Fibroblast of pulmonary artery (primary cell): ENCODE measurements around the gene LRP1B.

ENCODE experiments used
- DNase-seq: peaks from one replicate; pipeline ENCODE4 v3.0.0-alpha.2; 2010; ENCODE audit warnings: low read depth
- H3K4me3 ChIP-seq: replicated peaks from 2 replicates; pipeline ENCODE4 v1.5.1; 2011; ENCODE audit warnings: low read depth, mild to moderate bottlenecking, control low read depth, low read length, moderate library complexity
- CTCF ChIP-seq: IDR thresholded peaks from 2 replicates; pipeline ENCODE4 v1.5.1; 2011; ENCODE audit warnings: mild to moderate bottlenecking, control low read depth, low read length, inconsistent platforms; ENCODE audit errors: missing control alignments

The LRP1B gene

GRCh38 chr2:140481136-140481535 lies 1649.7 kb downstream of the LRP1B start:
- TF ChIP-seq CTCF = no peak
- DNase-seq = no peak

GRCh38 chr2:140473851-140474250 lies 1657.0 kb downstream of the LRP1B start:
- no peak overlapping the region for H3K4me3 ChIP-seq
- DNase-seq = no peak
- no peak for TF ChIP-seq CTCF

More at GRCh38 chr2:140481136-140481535, 1649.7 kb downstream of the LRP1B start:
- no peak overlapping the region for H3K4me3 ChIP-seq

- no peak overlapping the region for H3K4me3 ChIP-seq
- DNase-seq = no peak
- no peak for TF ChIP-seq CTCF
These were observed 1658.1 kb downstream of the LRP1B start for GRCh38 chr2:140472676-140473075.

- no peak overlapping the region for H3K4me3 ChIP-seq
- no peak for TF ChIP-seq CTCF
- no peak for DNase-seq
These were observed 1665.5 kb downstream of the LRP1B start for GRCh38 chr2:140465301-140465700.

GRCh38 chr2:140462990-140463389 lies 1667.8 kb downstream of the LRP1B start:
- no peak for DNase-seq
- H3K4me3 ChIP-seq = no peak overlapping the region

GRCh38 chr2:140457483-140457882 lies 1673.3 kb downstream of the LRP1B start:
- no peak overlapping the region for H3K4me3 ChIP-seq
- no peak for TF ChIP-seq CTCF
- no peak for DNase-seq

More at GRCh38 chr2:140462990-140463389, 1667.8 kb downstream of the LRP1B start:
- no peak for TF ChIP-seq CTCF

GRCh38 chr2:140455315-140455714 lies 1675.5 kb downstream of the LRP1B start:
- no peak for DNase-seq
- no peak for TF ChIP-seq CTCF
- no peak overlapping the region for H3K4me3 ChIP-seq
